Activated CD4-positive, alpha-beta T cell treated with anti-CD3 and anti-CD28 coated beads, Interleukin-2, amount 10 ng/mL, durations not matched to agents 24 days and 14 days (primary cell): ENCODE measurements around the gene SDCBP2. TPM values are rescaled to one million over a fixed set of nuclear protein-coding genes. Genes with fewer than 3 reads are reported as not detected.

Source experiments
- DNase-seq: peaks from one replicate; pipeline ENCODE4 v3.0.0; 2022
- H3K27ac Mint-ChIP-seq: one replicate; pipeline ENCODE4 v1.8.0; 2022; ENCODE audit warnings: mild to moderate bottlenecking, mixed read lengths
- H3K27me3 Mint-ChIP-seq: one replicate; pipeline ENCODE4 v1.8.0; 2022; ENCODE audit warnings: mixed read lengths
- H3K36me3 Mint-ChIP-seq: one replicate; pipeline ENCODE4 v1.8.0; 2022; ENCODE audit warnings: low read depth, mild to moderate bottlenecking, mixed read lengths
- H3K4me1 Mint-ChIP-seq: one replicate; pipeline ENCODE4 v1.8.0; 2021; ENCODE audit warnings: mixed read lengths
- H3K4me3 Mint-ChIP-seq: one replicate; pipeline ENCODE4 v1.8.0; 2022; ENCODE audit warnings: mild to moderate bottlenecking, moderate library complexity, mixed read lengths
- H3K9me3 Mint-ChIP-seq: one replicate; pipeline ENCODE4 v1.8.0; 2021; ENCODE audit warnings: mixed read lengths
- intact Hi-C: fragments of 100-400 bp; cut with micrococcal nuclease; formaldehyde crosslinking; loops from one replicate; pipeline ENCODE4 v1.15.1; 2023
- total RNA-seq: library from RNA; stranded (reverse); gene quantifications from 2 replicates; pipeline ENCODE4 v1.2.3, GENCODE V29; 2022

SDCBP2 gene
- total RNA-seq, 1 donor from 2014 or later, result 2.0 TPM

GRCh38 chr20:1298888-1299511 lies 29.9 kb downstream of the SDCBP2 start:
- Mint-ChIP-seq H3K4me1 (peaks cover 20% of the 10 kb centered on the region), H3K27ac (no peak overlapping the region), H3K27me3 (no peaks in the 10 kb centered on the region), H3K36me3 (no peaks in the 10 kb centered on the region), H3K9me3 (no peaks in the 10 kb centered on the region), H3K4me3 (no peak overlapping the region)
- no peak for DNase-seq
- intact Hi-C loops, result no loop called here

- intact Hi-C loops, result no loop called here
- peaks cover 20% of the 10 kb centered on the region for H3K4me1 Mint-ChIP-seq
- H3K9me3 Mint-ChIP-seq, result no peaks in the 10 kb centered on the region
- no peaks in the 10 kb centered on the region for H3K36me3 Mint-ChIP-seq
- no peak overlapping the region for H3K4me3 Mint-ChIP-seq
- no peaks in the 10 kb centered on the region for H3K27me3 Mint-ChIP-seq
- H3K27ac Mint-ChIP-seq, result no peak overlapping the region
- no peak for DNase-seq
Measured at GRCh38 chr20:1298166-1298565, 30.8 kb downstream of the SDCBP2 start.

GRCh38 chr20:1297486-1297885 lies 31.5 kb downstream of the SDCBP2 start:
- Mint-ChIP-seq H3K27me3 (no peaks in the 10 kb centered on the region), H3K4me3 (no peak overlapping the region), H3K9me3 (no peaks in the 10 kb centered on the region), H3K27ac (no peak overlapping the region), H3K4me1 (peaks cover 20% of the 10 kb centered on the region), H3K36me3 (no peaks in the 10 kb centered on the region)
- no peak for DNase-seq
- intact Hi-C loops, result no loop called here

GRCh38 chr20:1296922-1297321 lies 32.0 kb downstream of the SDCBP2 start:
- Mint-ChIP-seq H3K36me3 (no peaks in the 10 kb centered on the region), H3K27ac (no peak overlapping the region)
- intact Hi-C loops, result no loop called here

GRCh38 chr20:1296117-1296610 lies 32.8 kb downstream of the SDCBP2 start:
- peaks cover 17% of the 10 kb centered on the region for H3K4me1 Mint-ChIP-seq
- no peaks in the 10 kb centered on the region for H3K27me3 Mint-ChIP-seq
- H3K27ac Mint-ChIP-seq, result no peak overlapping the region
- no peaks in the 10 kb centered on the region for H3K9me3 Mint-ChIP-seq
- no peaks in the 10 kb centered on the region for H3K36me3 Mint-ChIP-seq
- no peak overlapping the region for H3K4me3 Mint-ChIP-seq
- intact Hi-C loops, result no loop called here
- DNase-seq, result no peak

More at GRCh38 chr20:1296922-1297321, 32.0 kb downstream of the SDCBP2 start:
- DNase-seq, result no peak
- Mint-ChIP-seq H3K9me3 (no peaks in the 10 kb centered on the region), H3K4me3 (no peak overlapping the region), H3K4me1 (peaks cover 20% of the 10 kb centered on the region), H3K27me3 (no peaks in the 10 kb centered on the region)

GRCh38 chr20:1295276-1295930 lies 33.5 kb downstream of the SDCBP2 start:
- no peaks in the 10 kb centered on the region for H3K9me3 Mint-ChIP-seq

GRCh38 chr20:1294497-1294896 lies 34.4 kb downstream of the SDCBP2 start:
- intact Hi-C loops, result no loop called here
- DNase-seq, result no peak
- no peak overlapping the region for H3K4me3 Mint-ChIP-seq
- H3K4me1 Mint-ChIP-seq, result peaks cover 3% of the 10 kb centered on the region
- no peaks in the 10 kb centered on the region for H3K36me3 Mint-ChIP-seq
- no peaks in the 10 kb centered on the region for H3K27me3 Mint-ChIP-seq
- H3K27ac Mint-ChIP-seq, result no peak overlapping the region
- no peaks in the 10 kb centered on the region for H3K9me3 Mint-ChIP-seq

More at GRCh38 chr20:1295276-1295930, 33.5 kb downstream of the SDCBP2 start:
- no peak for DNase-seq
- Mint-ChIP-seq H3K4me1 (peaks cover 11% of the 10 kb centered on the region), H3K36me3 (no peaks in the 10 kb centered on the region), H3K4me3 (no peak overlapping the region), H3K27ac (no peak overlapping the region), H3K27me3 (no peaks in the 10 kb centered on the region)
- intact Hi-C loops, result no loop called here

GRCh38 chr20:1293641-1294379 lies 35.1 kb downstream of the SDCBP2 start:
- H3K27me3 Mint-ChIP-seq, result no peaks in the 10 kb centered on the region
- H3K4me3 Mint-ChIP-seq, result no peak overlapping the region
- H3K27ac Mint-ChIP-seq, result no peak overlapping the region
- no peak for DNase-seq
- H3K9me3 Mint-ChIP-seq, result no peaks in the 10 kb centered on the region
- H3K4me1 Mint-ChIP-seq, result peaks cover 1% of the 10 kb centered on the region
- intact Hi-C loops, result no loop called here
- H3K36me3 Mint-ChIP-seq, result no peaks in the 10 kb centered on the region

- H3K27ac Mint-ChIP-seq, result no peak overlapping the region
Measured at GRCh38 chr20:1292620-1293019, 36.3 kb downstream of the SDCBP2 start.

GRCh38 chr20:1291191-1291741 lies 37.7 kb downstream of the SDCBP2 start:
- H3K27me3 Mint-ChIP-seq, result no peaks in the 10 kb centered on the region
- H3K9me3 Mint-ChIP-seq, result no peaks in the 10 kb centered on the region
- DNase-seq, result no peak
- peaks cover 19% of the 10 kb centered on the region for H3K4me1 Mint-ChIP-seq
- intact Hi-C loops, result no loop called here
- H3K4me3 Mint-ChIP-seq, result no peak overlapping the region
- H3K27ac Mint-ChIP-seq, result no peak overlapping the region
- H3K36me3 Mint-ChIP-seq, result peaks cover 2% of the 10 kb centered on the region

More at GRCh38 chr20:1292620-1293019, 36.3 kb downstream of the SDCBP2 start:
- Mint-ChIP-seq H3K4me3 (no peak overlapping the region), H3K27me3 (no peaks in the 10 kb centered on the region), H3K9me3 (no peaks in the 10 kb centered on the region), H3K4me1 (peaks cover 5% of the 10 kb centered on the region), H3K36me3 (peaks cover 2% of the 10 kb centered on the region)
- intact Hi-C loops, result no loop called here
- no peak for DNase-seq

- peaks cover 22% of the 10 kb centered on the region for H3K4me1 Mint-ChIP-seq
- no peaks in the 10 kb centered on the region for H3K27me3 Mint-ChIP-seq
- intact Hi-C loops, result no loop called here
- no peaks in the 10 kb centered on the region for H3K9me3 Mint-ChIP-seq
- H3K4me3 Mint-ChIP-seq, result no peak overlapping the region
- peaks cover 4% of the 10 kb centered on the region for H3K36me3 Mint-ChIP-seq
- peak overlapping the region; percentile 86 for H3K27ac Mint-ChIP-seq
- DNase-seq, result no peak
Measured at GRCh38 chr20:1287787-1288569, 41.0 kb downstream of the SDCBP2 start.

- intact Hi-C loops, result no loop called here
- no peaks in the 10 kb centered on the region for H3K9me3 Mint-ChIP-seq
- H3K27me3 Mint-ChIP-seq, result no peaks in the 10 kb centered on the region
- peaks cover 22% of the 10 kb centered on the region for H3K4me1 Mint-ChIP-seq
- DNase-seq, result peak; percentile 78
- H3K27ac Mint-ChIP-seq, result peak overlapping the region; percentile 86
- H3K36me3 Mint-ChIP-seq, result peaks cover 4% of the 10 kb centered on the region
- peak overlapping the region; percentile 82 for H3K4me3 Mint-ChIP-seq
Measured at GRCh38 chr20:1287306-1287705, 41.6 kb downstream of the SDCBP2 start.

- intact Hi-C loops, result no loop called here
- Mint-ChIP-seq H3K27me3 (no peaks in the 10 kb centered on the region), H3K4me3 (peak overlapping the region; percentile 82), H3K9me3 (no peaks in the 10 kb centered on the region), H3K4me1 (peaks cover 24% of the 10 kb centered on the region), H3K27ac (peak overlapping the region; percentile 86), H3K36me3 (peaks cover 4% of the 10 kb centered on the region)
- DNase-seq, result peak; percentile 79
Measured at GRCh38 chr20:1286267-1287024, 42.5 kb downstream of the SDCBP2 start.
